RCC 7860 (cell line): ENCODE measurements around the gene CEP83.
"Not testable (repeated sequence)": the region's sequence is repeated elsewhere in the genome, so short reads cannot be mapped to it uniquely, and the experiment has no call there.

Experiments used
- DNase-seq: peaks from one replicate; pipeline ENCODE4 v3.0.0-alpha.2; 2015; ENCODE audit warnings: low spot score
- FAIRE-seq: peaks from 2 replicates; lab custom pipeline; 2012; peaks lifted over from hg19 to GRCh38; lab: Jason Lieb, UNC

Gene CEP83

DNA sequence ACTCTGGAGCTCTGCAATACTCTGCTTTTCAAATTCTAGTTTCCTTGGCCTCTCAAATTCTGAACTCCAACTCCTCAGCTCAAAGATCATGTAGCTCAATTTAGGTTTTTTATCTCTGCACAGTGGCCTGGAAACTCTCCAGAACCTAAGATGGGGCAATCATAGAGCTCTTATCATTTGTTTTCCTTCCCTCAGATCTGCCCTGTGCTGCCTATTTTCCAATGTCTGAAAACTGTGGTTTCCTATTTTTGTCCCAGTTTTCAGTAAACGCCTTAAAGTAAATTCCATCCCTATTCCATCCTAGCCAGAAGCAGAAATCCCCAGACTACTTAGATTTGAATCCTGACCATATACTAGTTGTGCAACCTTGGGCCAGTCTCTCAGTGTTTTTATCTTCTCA lies 73.2 kb downstream of the CEP83 start:
- no peak for DNase-seq
- FAIRE-seq: no peak

- FAIRE-seq (no peak), DNase-seq (no peak)
Measured at GRCh38 chr12:94384030-94384429, 75.6 kb downstream of the CEP83 start.

DNA sequence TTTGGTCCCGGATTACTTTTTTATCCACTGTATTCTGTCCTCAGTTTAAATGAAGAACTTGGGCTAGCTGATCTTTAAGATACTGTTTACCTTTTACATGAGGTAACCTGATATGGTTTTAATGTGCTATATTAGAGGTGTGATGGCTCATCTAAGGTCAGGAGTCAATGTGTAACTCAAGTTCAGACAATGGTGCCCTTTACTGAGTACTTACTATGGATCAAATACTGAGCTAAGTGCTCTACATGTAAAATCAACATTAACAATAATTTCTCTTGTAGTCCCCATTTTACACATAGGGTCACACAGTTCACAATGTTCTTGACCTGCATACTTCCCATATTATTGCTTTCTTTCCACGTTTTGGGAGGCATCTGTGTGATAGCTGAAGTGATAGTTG lies 79.2 kb downstream of the CEP83 start:
- DNase-seq (no peak), FAIRE-seq (no peak)

DNA sequence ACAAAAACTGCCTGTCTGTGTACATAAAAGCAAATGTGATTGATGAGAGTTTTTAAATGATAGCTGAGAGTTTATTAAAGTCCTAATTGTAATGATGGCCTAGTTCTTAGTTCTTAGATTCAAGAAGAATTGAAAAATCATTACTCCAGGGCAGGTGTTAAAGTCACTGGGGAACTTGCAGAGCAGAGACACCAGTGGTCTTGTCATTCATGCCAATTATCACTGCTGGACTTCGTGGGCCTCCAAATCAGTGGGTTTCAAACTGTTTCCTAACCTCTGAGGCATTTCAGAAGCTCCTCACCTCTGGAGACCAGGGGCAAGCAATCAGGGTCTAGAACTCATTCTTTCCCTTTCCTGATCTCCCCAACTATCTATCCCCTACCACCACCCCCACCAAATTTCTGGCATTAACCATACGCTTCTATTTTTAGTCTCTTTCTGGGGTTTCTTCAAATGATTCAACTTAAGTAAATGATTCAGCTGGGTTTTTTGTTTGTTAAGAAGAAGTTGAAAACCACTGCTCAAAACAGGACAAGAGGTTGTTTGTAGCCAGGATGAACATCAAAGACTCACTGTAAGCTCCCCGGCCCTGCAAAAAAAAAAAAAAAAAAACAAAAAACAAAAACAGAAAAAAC lies 80.1 kb downstream of the CEP83 start:
- FAIRE-seq (no peak), DNase-seq (no peak)

GRCh38 chr12:94377599-94377998 lies 82.1 kb downstream of the CEP83 start:
- FAIRE-seq (no peak), DNase-seq (no peak)

DNA sequence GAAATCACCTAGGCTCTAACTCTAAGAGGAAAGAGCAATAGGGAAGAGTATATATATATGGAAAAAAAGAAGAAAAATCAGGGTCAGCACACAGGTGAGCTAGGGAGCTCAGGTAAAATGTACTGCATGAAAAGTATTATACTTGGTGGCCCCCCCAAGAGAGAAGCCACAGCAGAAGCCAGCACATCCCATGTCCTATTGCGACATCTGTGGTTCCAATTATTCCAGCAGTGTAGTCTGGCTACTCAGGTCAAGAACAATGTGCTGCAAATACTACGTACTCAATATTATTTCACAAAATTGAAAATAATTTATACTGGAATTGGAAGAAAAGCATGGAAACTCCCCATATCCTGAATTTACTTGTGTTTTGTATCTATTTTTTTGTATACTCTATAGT lies 85.5 kb downstream of the CEP83 start:
- FAIRE-seq (no peak), DNase-seq (no peak)

- no peak for FAIRE-seq
- no peak for DNase-seq
Measured at GRCh38 chr12:94372461-94372860, 87.2 kb downstream of the CEP83 start.

DNA sequence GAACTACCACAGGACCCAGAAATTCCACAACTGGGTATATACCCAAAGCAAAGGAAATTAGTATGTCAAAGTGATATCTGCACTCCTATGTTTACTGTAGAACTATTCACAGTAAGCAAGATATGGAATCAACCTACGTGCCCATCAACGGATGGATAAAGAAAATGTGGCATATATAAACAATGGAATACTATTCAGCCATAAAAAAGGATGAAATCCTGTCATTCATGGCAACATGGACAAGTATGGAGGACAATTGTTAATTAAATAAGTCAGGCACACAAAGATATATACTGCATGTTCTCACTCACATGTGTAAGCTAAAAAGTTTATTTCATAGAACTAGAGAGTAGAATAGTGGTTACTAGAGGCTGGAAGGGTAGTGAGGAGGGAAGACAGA lies 97.0 kb downstream of the CEP83 start:
- FAIRE-seq: no peak
- DNase-seq: no peak

GRCh38 chr12:94359761-94360160 lies 99.9 kb downstream of the CEP83 start:
- FAIRE-seq (no peak), DNase-seq (no peak)

DNA sequence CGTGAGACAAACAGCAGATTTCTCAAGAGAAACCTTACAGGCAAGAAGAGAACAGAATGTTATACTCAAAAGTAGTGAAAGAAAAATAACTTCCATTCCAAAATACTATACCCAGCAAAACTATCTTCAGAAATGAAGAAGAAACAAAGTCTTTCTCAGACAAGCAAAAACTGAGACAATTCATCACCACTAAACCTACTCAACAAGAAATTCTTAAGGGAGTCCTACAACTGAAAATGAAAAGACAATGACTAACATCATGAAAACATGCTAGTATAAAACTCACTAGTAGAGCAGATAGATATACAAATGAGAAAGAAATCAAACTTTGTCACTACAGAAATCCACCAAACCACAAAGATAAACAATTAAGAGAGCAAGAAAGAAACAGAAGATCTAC lies 106.5 kb downstream of the CEP83 start:
- DNase-seq (no peak), FAIRE-seq (no peak)

GRCh38 chr12:94340573-94340972 lies 119.1 kb downstream of the CEP83 start:
- DNase-seq (no peak), FAIRE-seq (no peak)

- no peak for DNase-seq
- no peak for FAIRE-seq
Measured at GRCh38 chr12:94338006-94338794, 121.5 kb downstream of the CEP83 start.

GRCh38 chr12:94336211-94336925 lies 123.3 kb downstream of the CEP83 start:
- FAIRE-seq (no peak), DNase-seq (no peak)

DNA sequence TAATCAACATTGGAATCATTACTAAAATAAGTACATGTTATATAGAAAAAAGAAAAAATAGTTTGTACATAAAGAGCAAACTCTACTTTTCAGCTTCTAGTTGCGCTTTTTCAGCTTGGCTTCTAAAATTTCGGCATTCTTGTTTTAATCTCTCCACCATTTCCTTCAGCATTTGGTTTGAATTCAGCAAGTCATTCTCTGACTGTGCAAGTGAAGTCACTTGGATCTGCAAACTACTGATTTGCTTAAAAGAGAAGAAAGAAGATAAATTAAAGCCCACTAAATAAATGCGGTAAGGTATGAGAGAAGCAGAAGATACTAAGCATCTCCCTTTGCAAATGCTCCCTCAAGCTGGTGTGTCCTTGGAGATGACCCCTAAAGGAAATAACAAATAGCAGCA lies 126.3 kb downstream of the CEP83 start:
- no peak for FAIRE-seq

GRCh38 chr12:94329366-94329765 lies 130.3 kb downstream of the CEP83 start:
- DNase-seq: no peak
- FAIRE-seq: no peak

More for the DNA sequence above, 126.3 kb downstream of the CEP83 start:
- no peak for DNase-seq

- DNase-seq (no peak), FAIRE-seq (no peak)
Measured at GRCh38 chr12:94327809-94328208, 131.9 kb downstream of the CEP83 start.

- DNase-seq (peak; percentile 73), FAIRE-seq (peak; percentile 85)
Measured at GRCh38 chr12:94326727-94327126, 132.9 kb downstream of the CEP83 start.

- DNase-seq (no peak), FAIRE-seq (no peak)
Measured at GRCh38 chr12:94326234-94326633, 133.4 kb downstream of the CEP83 start.

- FAIRE-seq (no peak), DNase-seq (no peak)
Measured at GRCh38 chr12:94322346-94322745, 137.3 kb downstream of the CEP83 start.

- DNase-seq: no peak
- FAIRE-seq: no peak
Measured at GRCh38 chr12:94320109-94320508, 139.6 kb downstream of the CEP83 start.

DNA sequence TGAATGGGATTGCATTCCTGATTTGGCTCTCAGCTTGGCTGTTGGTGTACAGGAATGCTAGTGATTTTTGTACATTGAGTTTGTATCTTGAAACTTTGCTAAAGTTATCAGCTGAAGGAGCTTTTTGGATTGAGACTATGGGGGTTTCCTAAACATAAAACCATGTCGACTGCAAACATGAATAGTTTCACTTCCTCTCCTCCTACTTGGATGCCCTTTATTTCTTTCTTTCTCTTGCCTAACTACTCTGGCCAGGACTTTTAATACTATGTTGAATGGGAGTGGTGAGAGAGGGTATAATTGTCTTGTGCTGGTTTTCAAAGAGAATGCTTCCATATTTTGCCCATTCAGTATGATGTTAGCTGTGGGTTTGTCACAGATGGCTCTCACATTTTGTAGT lies 141.5 kb downstream of the CEP83 start:
- FAIRE-seq: no peak
- no peak for DNase-seq

DNA sequence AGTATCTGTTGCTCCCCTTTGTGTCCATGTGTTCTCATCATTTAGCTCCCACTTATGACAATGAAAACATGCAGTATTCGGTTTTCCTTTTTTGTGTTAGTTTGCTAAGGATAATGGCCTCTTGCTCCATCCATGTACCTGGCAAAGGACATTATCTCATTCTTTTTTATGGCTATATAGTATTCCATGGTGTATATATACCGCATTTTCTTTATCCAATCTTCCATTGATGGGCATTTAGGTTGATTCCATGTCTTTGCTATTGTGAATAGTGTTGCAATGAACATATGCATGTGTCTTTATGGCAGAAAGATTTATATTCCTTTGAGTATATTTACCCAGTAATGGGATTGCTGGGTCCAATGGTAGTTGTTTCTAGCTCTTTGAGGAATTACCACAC lies 143.1 kb downstream of the CEP83 start:
- not testable (repeated sequence) for DNase-seq, FAIRE-seq
